Activated CD4-positive, CD25-positive, alpha-beta regulatory T cell treated with anti-CD3 and anti-CD28 coated beads, Interleukin-2, amount 50 U/mL, for 72 hours (primary cell): ENCODE results near the gene GOLGA8T.
"Not testable (repeated sequence)": the region's sequence is repeated elsewhere in the genome, so short reads cannot be mapped to it uniquely, and the experiment has no call there.

Experiments
- DNase-seq: peaks from one replicate; pipeline ENCODE4 v3.0.0; 2021

The GOLGA8T gene

DNA sequence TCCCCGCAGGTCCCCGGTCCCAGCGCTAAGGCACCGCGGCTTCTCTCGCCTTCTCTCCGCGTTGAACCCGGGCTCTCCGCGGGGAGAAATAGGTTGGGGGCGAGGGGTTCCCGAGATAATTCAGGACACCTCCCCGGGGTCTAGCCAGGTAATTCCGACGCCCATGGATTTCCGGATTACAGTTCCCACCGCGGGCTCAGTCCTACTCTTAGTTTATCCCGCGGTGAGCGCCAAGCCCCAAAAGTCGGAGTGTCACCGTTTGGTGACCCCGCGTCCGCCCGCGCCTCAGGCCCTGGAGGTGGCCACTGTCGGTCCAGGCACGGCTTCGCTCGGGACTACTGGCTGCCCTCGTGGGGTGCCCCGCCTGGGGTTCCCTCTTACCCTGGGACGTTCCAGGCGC, 56.8 kb downstream of the GOLGA8T start:
- DNase-seq = not testable (repeated sequence)

DNA sequence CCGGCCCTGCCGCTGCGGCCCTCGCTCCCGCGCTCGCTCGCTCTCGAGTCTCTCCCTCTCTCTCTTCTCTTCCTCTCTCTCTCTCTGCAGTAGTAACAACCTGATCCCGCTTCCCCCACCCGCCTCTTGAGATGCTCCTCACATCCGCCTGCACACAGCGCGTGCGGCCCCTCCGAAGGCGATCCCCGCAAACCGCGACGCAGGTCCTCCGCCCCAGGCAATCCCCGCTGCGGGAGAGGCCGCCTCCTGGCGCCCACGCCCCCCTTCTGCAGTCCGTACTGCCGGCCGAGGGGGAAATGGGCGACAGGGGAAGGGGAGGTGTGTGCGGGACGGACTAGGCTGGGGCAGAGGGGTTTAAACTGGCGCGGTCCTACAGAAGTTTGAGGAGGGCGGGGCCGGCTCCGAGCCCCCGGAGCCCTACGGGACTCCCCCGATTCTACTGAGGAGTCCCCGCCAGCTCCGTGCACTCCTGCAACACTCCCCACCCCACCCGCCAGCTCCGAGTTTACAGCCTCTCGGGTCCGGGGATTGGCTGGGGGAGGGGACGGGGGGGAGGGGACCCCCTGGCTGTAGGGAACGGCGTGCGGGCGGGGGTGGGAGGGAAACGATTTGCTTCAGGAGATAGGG, 57.4 kb downstream of the GOLGA8T start:
- DNase-seq = not testable (repeated sequence)

DNA sequence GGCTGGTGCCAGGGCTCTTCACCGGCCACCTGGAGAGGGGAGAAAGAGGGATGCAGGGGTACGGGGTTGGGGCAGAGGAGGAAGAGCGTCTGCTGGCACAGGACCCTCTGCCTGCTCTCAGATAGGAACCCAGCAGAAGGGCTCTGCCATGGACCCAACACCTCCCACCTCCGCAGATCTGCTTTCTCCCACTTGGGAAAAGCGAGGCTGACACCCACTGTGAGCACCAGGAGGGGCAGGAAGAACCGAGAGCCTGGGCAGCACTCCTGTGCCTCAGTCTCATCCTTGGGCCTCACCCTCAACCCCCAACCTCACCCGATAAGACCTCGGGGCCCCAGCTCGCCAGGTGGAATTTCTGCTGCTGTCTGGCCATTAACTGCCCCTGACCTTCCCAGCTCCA, 58.0 kb downstream of the GOLGA8T start:
- DNase-seq = not testable (repeated sequence)
